Osteoblast (primary cell): ENCODE measurements around the gene LUZP1. TPM values are rescaled to one million over a fixed set of nuclear protein-coding genes. Genes with fewer than 3 reads are reported as not detected.

ENCODE experiments used
- DNase-seq: peaks from one replicate; pipeline ENCODE4 v3.0.0; 2011; ENCODE audit warnings: low spot score, mixed read lengths; ENCODE audit not compliant: insufficient read length; ENCODE audit errors: missing footprints
- H2AFZ ChIP-seq: 2 replicates; pipeline ENCODE4 v1.6.0; 2011; ENCODE audit warnings: mild to moderate bottlenecking, low read length
- H3K27ac ChIP-seq: 2 replicates; pipeline ENCODE4 v1.5.1; 2011; ENCODE audit warnings: mild to moderate bottlenecking, low read depth, low read length, moderate library complexity
- H3K27me3 ChIP-seq: 2 replicates; pipeline ENCODE4 v1.6.0; 2012; ENCODE audit warnings: mild to moderate bottlenecking, control low read depth, inconsistent platforms, low read length, moderate library complexity; ENCODE audit not compliant: insufficient read depth
- H3K36me3 ChIP-seq: 2 replicates; pipeline ENCODE4 v1.5.1; 2011; ENCODE audit warnings: mild to moderate bottlenecking, low read length, control low read depth, moderate library complexity; ENCODE audit not compliant: insufficient read depth
- H3K4me1 ChIP-seq: 2 replicates; pipeline ENCODE4 v1.5.1; 2011; ENCODE audit warnings: mild to moderate bottlenecking, low read length, control low read depth, moderate library complexity; ENCODE audit not compliant: insufficient read depth
- H3K4me2 ChIP-seq: 2 replicates; pipeline ENCODE4 v1.6.0; 2011; ENCODE audit warnings: mild to moderate bottlenecking, low read length; ENCODE audit not compliant: insufficient read depth
- H3K4me3 ChIP-seq: fragments of 200-600 bp; sonication (generic); 3 replicates; pipeline ENCODE4 v1.5.1; 2012; ENCODE audit warnings: mild to moderate bottlenecking, low read length, inconsistent platforms; ENCODE audit not compliant: insufficient read depth
- H3K79me2 ChIP-seq: 2 replicates; pipeline ENCODE4 v1.6.0; 2012; ENCODE audit warnings: mild to moderate bottlenecking, low read length, control low read depth, inconsistent platforms; ENCODE audit not compliant: insufficient read depth
- H3K9me3 ChIP-seq: 2 replicates; pipeline ENCODE4 v1.5.1; 2011; ENCODE audit warnings: low read depth, low read length, control low read depth
- H4K20me1 ChIP-seq: 2 replicates; pipeline ENCODE4 v1.6.0; 2012; ENCODE audit warnings: mild to moderate bottlenecking, low read length, control low read depth; ENCODE audit not compliant: insufficient read depth
- CTCF ChIP-seq: IDR thresholded peaks from 2 replicates; pipeline ENCODE4 v1.5.1; 2011; ENCODE audit warnings: mild to moderate bottlenecking, low read depth, low read length, moderate library complexity; ENCODE audit errors: extremely low read depth
- total RNA-seq: library from RNA; depleted of rRNA; stranded (reverse); fragments of >200 nt; gene quantifications from 2 replicates; pipeline ENCODE4 v1.2.3, GENCODE V29; 2012

The LUZP1 gene
- total RNA-seq, 1 donor: 30.0 TPM

- H3K9me3 ChIP-seq: no peaks in the 10 kb centered on the region
- TF ChIP-seq CTCF: no peak
- peaks cover 10% of the 10 kb centered on the region for H3K4me1 ChIP-seq
- H3K27me3 ChIP-seq: no peaks in the 10 kb centered on the region
- no peak overlapping the region for H3K4me3 ChIP-seq
- no peak for DNase-seq
- H3K4me2 ChIP-seq: no peak overlapping the region
- no peaks in the 10 kb centered on the region for H4K20me1 ChIP-seq
- no peak overlapping the region for H3K27ac ChIP-seq
- no peak overlapping the region for H2AFZ ChIP-seq
- H3K79me2 ChIP-seq: no peaks in the 10 kb centered on the region
- H3K36me3 ChIP-seq: no peaks in the 10 kb centered on the region
Measured at GRCh38 chr1:23179862-23180261, 11.2 kb upstream of the LUZP1 start.

GRCh38 chr1:23178950-23179349, 10.3 kb upstream of the LUZP1 start:
- H3K4me1 ChIP-seq: peaks cover 5% of the 10 kb centered on the region
- no peaks in the 10 kb centered on the region for H4K20me1 ChIP-seq
- no peak overlapping the region for H2AFZ ChIP-seq
- H3K9me3 ChIP-seq: no peaks in the 10 kb centered on the region
- no peaks in the 10 kb centered on the region for H3K27me3 ChIP-seq
- no peaks in the 10 kb centered on the region for H3K79me2 ChIP-seq
- no peak for DNase-seq
- H3K4me2 ChIP-seq: no peak overlapping the region
- no peaks in the 10 kb centered on the region for H3K36me3 ChIP-seq
- no peak overlapping the region for H3K27ac ChIP-seq
- TF ChIP-seq CTCF: peak; percentile 44
- no peak overlapping the region for H3K4me3 ChIP-seq

GRCh38 chr1:23178414-23178813, 9.8 kb upstream of the LUZP1 start:
- no peak for DNase-seq
- Histone ChIP-seq H3K27ac (peak overlapping the region; percentile 82), H2AFZ (peak overlapping the region; percentile 86), H3K4me3 (peak overlapping the region; percentile 73), H3K27me3 (no peaks in the 10 kb centered on the region), H3K4me2 (peak overlapping the region; percentile 79), H3K79me2 (no peaks in the 10 kb centered on the region), H3K36me3 (no peaks in the 10 kb centered on the region), H4K20me1 (no peaks in the 10 kb centered on the region), H3K9me3 (no peaks in the 10 kb centered on the region), H3K4me1 (peaks cover 5% of the 10 kb centered on the region)
- no peak for TF ChIP-seq CTCF

GRCh38 chr1:23177438-23178380, 9.1 kb upstream of the LUZP1 start:
- Histone ChIP-seq H3K27ac (peak overlapping the region; percentile 82), H3K4me2 (peak overlapping the region; percentile 79), H2AFZ (peak overlapping the region; percentile 91), H3K27me3 (no peaks in the 10 kb centered on the region), H3K79me2 (no peaks in the 10 kb centered on the region), H3K9me3 (no peaks in the 10 kb centered on the region), H3K4me1 (peaks cover 5% of the 10 kb centered on the region), H3K36me3 (no peaks in the 10 kb centered on the region), H4K20me1 (no peaks in the 10 kb centered on the region), H3K4me3 (peak overlapping the region; percentile 73)
- peak; percentile 95 for DNase-seq
- no peak for TF ChIP-seq CTCF
